ENCODE measurements around the gene PSME3IP1. TPM values are rescaled to one million over a fixed set of nuclear protein-coding genes. Genes with fewer than 3 reads are reported as not detected.

Gene PSME3IP1
- total RNA-seq, 4 donors from 2014 or later = 64.7 to 96.3 (median 78.9) TPM

GRCh38 chr16:57231821-57232350 lies 46.0 kb upstream of the PSME3IP1 start:
- Histone ChIP-seq H3K27me3 (no peaks in the 10 kb centered on the region), H3K27ac (no peak overlapping the region), H3K36me3 (peaks cover 28 to 41% of the 10 kb centered on the region in 2 donors), H3K4me1 (peaks cover 5 to 14% of the 10 kb centered on the region in 2 donors), H3K4me3 (replicated peaks in 1 of 3) (no peak overlapping the region), H3K9me3 (no peaks in the 10 kb centered on the region)
- no peak for DNase-seq
- TF ChIP-seq CTCF (IDR thresholded peaks at IDR 0.05) (no peak), POLR2A (IDR thresholded peaks at IDR 0.05) (no peak)
- intact Hi-C loops (cut with DNase I) = no loop called here
- 93 to 100% methylated on average over 3 of the region's 3 CpGs for WGBS, 2 donors

- intact Hi-C loops (cut with DNase I) = no loop called here
- Histone ChIP-seq H3K27me3 (no peaks in the 10 kb centered on the region), H3K27ac (no peak overlapping the region), H3K36me3 (peaks cover 43 to 44% of the 10 kb centered on the region in 2 donors), H3K4me1 (peaks cover 5 to 11% of the 10 kb centered on the region in 2 donors), H3K9me3 (no peaks in the 10 kb centered on the region), H3K4me3 (replicated peaks in 1 of 3) (no peak overlapping the region)
- WGBS, 2 donors = 96 to 100% methylated on average over 1 of the region's 1 CpG
- TF ChIP-seq POLR2A (IDR thresholded peaks at IDR 0.05) (no peak), CTCF (IDR thresholded peaks at IDR 0.05) (no peak)
- no peak for DNase-seq
These were observed 43.2 kb upstream of the PSME3IP1 start for GRCh38 chr16:57229079-57229478.

GRCh38 chr16:57226701-57227621 lies 41.1 kb upstream of the PSME3IP1 start:
- TF ChIP-seq CTCF (IDR thresholded peaks at IDR 0.05) = no peak
- no peak for TF ChIP-seq POLR2A (IDR thresholded peaks at IDR 0.05)
- no peak overlapping the region for H3K27ac ChIP-seq

GRCh38 chr16:57225978-57226377 lies 40.1 kb upstream of the PSME3IP1 start:
- intact Hi-C loops (cut with DNase I) = no loop called here
- no peaks in the 10 kb centered on the region for H3K27me3 ChIP-seq
- 94 to 95% methylated on average over 7 of the region's 7 CpGs for WGBS, 2 donors
- H3K4me3 ChIP-seq (replicated peaks in 1 of 3) = no peak overlapping the region
- DNase-seq = no peak
- H3K4me1 ChIP-seq = peaks cover 18 to 28% of the 10 kb centered on the region in 2 donors
- no peaks in the 10 kb centered on the region for H3K9me3 ChIP-seq
- peaks cover 32 to 39% of the 10 kb centered on the region in 2 donors for H3K36me3 ChIP-seq
- peak overlapping the region in 1 of 3 donors; percentile 77 for H3K27ac ChIP-seq
- TF ChIP-seq CTCF (IDR thresholded peaks at IDR 0.05) (no peak), POLR2A (IDR thresholded peaks at IDR 0.05) (no peak)

More at GRCh38 chr16:57226701-57227621, 41.1 kb upstream of the PSME3IP1 start:
- intact Hi-C loops (cut with DNase I) = no loop called here
- Histone ChIP-seq H3K36me3 (peaks cover 39 to 42% of the 10 kb centered on the region in 2 donors), H3K4me3 (replicated peaks in 1 of 3) (no peak overlapping the region), H3K4me1 (peaks cover 18 to 28% of the 10 kb centered on the region in 2 donors), H3K27me3 (no peaks in the 10 kb centered on the region), H3K9me3 (no peaks in the 10 kb centered on the region)
- DNase-seq = no peak
- 91 to 96% methylated on average over 4 of the region's 4 CpGs for WGBS, 2 donors
